K562 (cell line): ENCODE measurements around the gene MRPL22. TPM values are rescaled to one million over a fixed set of nuclear protein-coding genes. Genes with fewer than 3 reads are reported as not detected.

Source experiments
- CCNT2 ChIP-seq: IDR thresholded peaks from 2 replicates; pipeline ENCODE4 v1.6.1; 2011; ENCODE audit warnings: borderline replicate concordance, low read depth, mild to moderate bottlenecking, moderate library complexity, mixed read lengths, low read length; ENCODE audit not compliant: insufficient read length; ENCODE audit errors: extremely low read depth
- CREM ChIP-seq: IDR thresholded peaks from 2 replicates; pipeline ENCODE4 v1.6.1; 2014; ENCODE audit warnings: antibody characterized with exemption, low read depth
- CXXC5 ChIP-seq: fragments of 250-450 bp; sonication (Bioruptor Pico); IDR thresholded peaks from 2 replicates; pipeline ENCODE4 v1.8.0; 2022; ENCODE audit warnings: inconsistent platforms, mild to moderate bottlenecking, moderate library complexity
- FIP1L1 ChIP-seq: fragments of 200-400 bp; formaldehyde crosslinking; IDR thresholded peaks from 2 replicates; pipeline ENCODE4 v1.6.1; 2018; ENCODE audit warnings: mild to moderate bottlenecking, low read depth, low read length; ENCODE audit not compliant: poor library complexity, severe bottlenecking
- FOXM1 ChIP-seq, 2 experiments: fragments of 450-650 bp in 1 of 2; sonication (generic) in 1 of 2; formaldehyde crosslinking in 1 of 2; IDR thresholded peaks; 2 replicates each; pipeline versions ENCODE4 v1.6.1 to v1.9.0; 2017 to 2022; ENCODE audit warnings: low read depth in 2 of 2, mild to moderate bottlenecking in 2 of 2, missing genetic modification reagents in 1 of 2, moderate library complexity in 1 of 2
- HCFC1 ChIP-seq: IDR thresholded peaks from 2 replicates; pipeline ENCODE4 v1.6.1; 2012; ENCODE audit warnings: low read depth, low read length, improper control_type of control experiment
- HDAC2 ChIP-seq: fragments of 450-650 bp; IDR thresholded peaks from 2 replicates; pipeline ENCODE4 v1.6.1; 2016; ENCODE audit warnings: mild to moderate bottlenecking
- JUN ChIP-seq, 2 experiments: sonication (generic) in 1 of 2; formaldehyde crosslinking in 1 of 2; IDR thresholded peaks; 2 replicates each; pipeline versions ENCODE4 v1.6.1 to v1.8.0; 2012 to 2022; ENCODE audit warnings: borderline replicate concordance in 2 of 2, mild to moderate bottlenecking in 2 of 2, improper control_type of control experiment in 1 of 2, low read depth in 1 of 2, low read length in 1 of 2, missing genetic modification reagents in 1 of 2
- KLF6 ChIP-seq: fragments of 250-450 bp; sonication (Bioruptor Pico); IDR thresholded peaks from 2 replicates; pipeline ENCODE4 v1.4.0; 2020; ENCODE audit warnings: mild to moderate bottlenecking, moderate library complexity, borderline replicate concordance
- L3MBTL2 ChIP-seq: fragments of 450-650 bp; IDR thresholded peaks from 2 replicates; pipeline ENCODE4 v1.6.1; 2016; ENCODE audit warnings: mild to moderate bottlenecking, moderate library complexity
- LCOR ChIP-seq: sonication (generic); formaldehyde crosslinking; IDR thresholded peaks from 2 replicates; pipeline ENCODE4 v1.8.0; 2022; ENCODE audit warnings: mild to moderate bottlenecking, missing genetic modification reagents
- MNT ChIP-seq, 2 experiments: fragments of 450-650 bp; conservative IDR thresholded peaks; 2 replicates each; pipeline ENCODE4 v1.6.1; 2017; ENCODE audit warnings: mild to moderate bottlenecking in 2 of 2, moderate library complexity in 2 of 2
- MYNN ChIP-seq, 2 experiments: sonication (generic); formaldehyde crosslinking in 1 of 2; IDR thresholded peaks; 2 replicates each; pipeline versions ENCODE4 v1.5.0 to v1.6.1; 2016 to 2020; ENCODE audit warnings: antibody characterized with exemption in 1 of 2, missing genetic modification reagents in 1 of 2
- NFIX ChIP-seq: fragments of 250-450 bp; sonication (Bioruptor Pico); IDR thresholded peaks from 2 replicates; pipeline ENCODE4 v1.4.0; 2020; ENCODE audit warnings: low read depth, mild to moderate bottlenecking, moderate library complexity
- PHTF2 ChIP-seq: fragments of 250-450 bp; sonication (Bioruptor Pico); IDR thresholded peaks from 2 replicates; pipeline ENCODE4 v1.5.0; 2021; ENCODE audit warnings: mild to moderate bottlenecking
- POLR2A ChIP-seq: fragments of 450-650 bp; conservative IDR thresholded peaks from 2 replicates; pipeline ENCODE4 v1.6.1; 2016
- RCOR1 ChIP-seq, 2 experiments: IDR thresholded peaks; 2 replicates each; pipeline ENCODE4 v1.6.1; 2012; ENCODE audit warnings: low read depth in 2 of 2, low read length in 2 of 2, borderline replicate concordance in 1 of 2, improper control_type of control experiment in 1 of 2
- SFPQ ChIP-seq: fragments of 200-400 bp; formaldehyde crosslinking; IDR thresholded peaks from 2 replicates; pipeline ENCODE4 v1.6.1; 2017; ENCODE audit warnings: mild to moderate bottlenecking, low read depth, low read length, moderate library complexity
- TEAD4 ChIP-seq, 2 experiments: sonication (generic) in 1 of 2; formaldehyde crosslinking in 1 of 2; IDR thresholded peaks; 2 replicates each; pipeline versions ENCODE4 v1.6.1 to v1.8.0; 2012 to 2022; ENCODE audit warnings: borderline replicate concordance in 1 of 2, inconsistent platforms in 1 of 2, low read length in 1 of 2, mild to moderate bottlenecking in 1 of 2, missing genetic modification reagents in 1 of 2
- ZBTB7A ChIP-seq: IDR thresholded peaks from 2 replicates; pipeline ENCODE4 v1.6.1; 2011; ENCODE audit warnings: low read depth, mild to moderate bottlenecking, low read length, moderate library complexity, borderline replicate concordance; ENCODE audit not compliant: control insufficient read depth
- ZNF232 ChIP-seq: sonication (generic); formaldehyde crosslinking; IDR thresholded peaks from 2 replicates; pipeline ENCODE4 v1.8.0; 2022; ENCODE audit warnings: mild to moderate bottlenecking, missing genetic modification reagents
- ZNF282 ChIP-seq: sonication (generic); formaldehyde crosslinking; IDR thresholded peaks from 2 replicates; pipeline ENCODE4 v1.8.1; 2023; ENCODE audit warnings: missing genetic modification reagents
- ZNF551 ChIP-seq: fragments of 250-450 bp; sonication (Bioruptor Pico); IDR thresholded peaks from 2 replicates; pipeline ENCODE4 v1.5.0; 2021; ENCODE audit warnings: mild to moderate bottlenecking, moderate library complexity
- ZNF668 ChIP-seq: fragments of 250-450 bp; sonication (Bioruptor Pico); IDR thresholded peaks from 2 replicates; pipeline ENCODE4 v1.8.0; 2022; ENCODE audit warnings: mild to moderate bottlenecking, inconsistent platforms
- polyA plus RNA-seq, 8 experiments: library from polyadenylated mRNA; depleted of rRNA in 4 of 8; stranded (reverse) in 5 of 8; unstranded in 3 of 8; fragments of >200 nt; fragmentation: Nextera tagmentation in 2 of 8; fragmentation: Illumina TruSeq in 1 of 8; extraction: Ambion mirVana in 2 of 8; extraction: Trizol in 1 of 8; gene quantifications; 2 replicates each; pipeline versions ENCODE4 v1.2.1 to v1.2.3, GENCODE V29; 2011 to 2014; ENCODE audit warnings: inconsistent platforms in 1 of 8, missing spikeins in 1 of 8
- total RNA-seq, 7 experiments: library from RNA; depleted of rRNA in 6 of 7; stranded (reverse); fragments of >200 nt in 6 of 7; fragmentation: Illumina TruSeq in 2 of 7; extraction: Trizol in 2 of 7; gene quantifications; 2 replicates each; pipeline versions ENCODE4 v1.2.1 to v1.2.3, GENCODE V29; 2011 to 2021; ENCODE audit warnings: low replicate concordance in 1 of 7

The MRPL22 gene
- total and polyA plus RNA-seq, 9 of the 15 experiments (the other 6 are each of a cell fraction or from before 2014, with no cell fraction given) = 41.1 to 424 (median 102) TPM

GRCh38 chr5:154937718-154938466, 3.0 kb upstream of the MRPL22 start, which contains the start of gene GEMIN5 (continued):
- TF ChIP-seq HCFC1 (peak; percentile 69), ZBTB7A (peak; percentile 59; the same call in 1 of the 2 replicates), POLR2A (peak; percentile 83), ZNF232 (peak; percentile 1; the same call in 1 of the 2 replicates), NFIX (CRISPR knock-in tag) (no peak), FIP1L1 (peak; percentile 72), FOXM1 (IDR thresholded peaks at IDR 0.05; ENCODE audit: low read depth) (no peak), FOXM1 (CRISPR knock-in tag; IDR thresholded peaks at IDR 0.05; ENCODE audit: low read depth) (0 out of 2 replicates have a peak, but pooled peaks have one; percentile 18), TEAD4 (IDR thresholded peaks at IDR 0.05; ENCODE audit: low read length) (0 out of 2 replicates have a peak, but pooled peaks have one; percentile 12), TEAD4 (CRISPR knock-in tag; IDR thresholded peaks at IDR 0.05; ENCODE audit: borderline replicate concordance) (no peak), PHTF2 (CRISPR knock-in tag) (no peak), ZNF668 (CRISPR knock-in tag) (no peak), RCOR1 (IDR thresholded peaks at IDR 0.05; ENCODE audit: borderline replicate concordance in 1 of 2, low read depth in 2 of 2, low read length in 2 of 2) (peak in 1 of 2 experiments; percentile 54; a peak in 1 of 4 replicates), ZNF551 (no peak), LCOR (CRISPR knock-in tag) (peak; percentile 60; the same call in 1 of the 2 replicates), SFPQ (no peak), ZNF282 (CRISPR knock-in tag) (no peak), HDAC2 (0 out of 2 replicates have a peak, but pooled peaks have one; percentile 13), KLF6 (CRISPR knock-in tag) (no peak), JUN (IDR thresholded peaks at IDR 0.05; ENCODE audit: borderline replicate concordance, low read depth, low read length) (0 out of 2 replicates have a peak, but pooled peaks have one; percentile 41), JUN (CRISPR knock-in tag; IDR thresholded peaks at IDR 0.05; ENCODE audit: borderline replicate concordance) (no peak), CCNT2 (peak; percentile 83), MYNN (IDR thresholded peaks at IDR 0.05) (peak; percentile 48; the same call in 1 of the 2 replicates), MYNN (CRISPR knock-in tag; IDR thresholded peaks at IDR 0.05) (no peak), MNT (conservative IDR thresholded peaks at IDR 0.05) (peak; percentile 94 to 96), CREM (peak; percentile 84), L3MBTL2 (peak; percentile 88), CXXC5 (CRISPR knock-in tag) (peak; percentile 92)
